Activated CD8-positive, alpha-beta memory T cell treated with anti-CD3 and anti-CD28 coated beads, Interleukin-2, amount 10 ng/mL, durations not matched to agents 7 days and 5 days (primary cell): Measurements from ENCODE around the gene FAM234A. TPM values are rescaled to one million over a fixed set of nuclear protein-coding genes. Genes with fewer than 3 reads are reported as not detected.
"Not testable (repeated sequence)": the region's sequence is repeated elsewhere in the genome, so short reads cannot be mapped to it uniquely, and the experiment has no call there.

Experiments
- ATAC-seq: fragments of 150-1000 bp; cut with Tn5 transposase; one replicate; pipeline ENCODE4 v1.10.0; 2021; ENCODE audit warnings: moderate library complexity
- CTCF ChIA-PET: fragments of 350-600 bp; sonication (Branson Sonifier 250); formaldehyde crosslinking; loops from one replicate; lab custom pipeline; 2021; ENCODE audit warnings: antibody characterized with exemption; lab: Charles Lee
- DNase-seq: peaks from one replicate; pipeline ENCODE4 v3.0.0-alpha.2; 2020
- H3K27ac Mint-ChIP-seq: one replicate; pipeline ENCODE4 v1.8.0; 2021; ENCODE audit warnings: mild to moderate bottlenecking, mixed read lengths
- H3K27me3 Mint-ChIP-seq: one replicate; pipeline ENCODE4 v1.8.0; 2021; ENCODE audit warnings: mixed read lengths
- H3K36me3 Mint-ChIP-seq: one replicate; pipeline ENCODE4 v1.8.0; 2021; ENCODE audit warnings: mild to moderate bottlenecking, mixed read lengths
- H3K4me1 Mint-ChIP-seq: one replicate; pipeline ENCODE4 v1.8.0; 2021; ENCODE audit warnings: mixed read lengths
- H3K4me3 Mint-ChIP-seq: one replicate; pipeline ENCODE4 v1.8.0; 2021; ENCODE audit warnings: mild to moderate bottlenecking, moderate library complexity, mixed read lengths
- H3K9me3 Mint-ChIP-seq: one replicate; pipeline ENCODE4 v1.8.0; 2022; ENCODE audit warnings: low read depth, mixed read lengths
- total RNA-seq, 2 experiments: library from RNA; stranded (reverse); gene quantifications; one replicate each; pipeline ENCODE4 v1.2.3, GENCODE V29; 2021

Gene FAM234A
- total RNA-seq, 2 experiments from 2014 or later: 9.1 to 10.1 TPM

DNA sequence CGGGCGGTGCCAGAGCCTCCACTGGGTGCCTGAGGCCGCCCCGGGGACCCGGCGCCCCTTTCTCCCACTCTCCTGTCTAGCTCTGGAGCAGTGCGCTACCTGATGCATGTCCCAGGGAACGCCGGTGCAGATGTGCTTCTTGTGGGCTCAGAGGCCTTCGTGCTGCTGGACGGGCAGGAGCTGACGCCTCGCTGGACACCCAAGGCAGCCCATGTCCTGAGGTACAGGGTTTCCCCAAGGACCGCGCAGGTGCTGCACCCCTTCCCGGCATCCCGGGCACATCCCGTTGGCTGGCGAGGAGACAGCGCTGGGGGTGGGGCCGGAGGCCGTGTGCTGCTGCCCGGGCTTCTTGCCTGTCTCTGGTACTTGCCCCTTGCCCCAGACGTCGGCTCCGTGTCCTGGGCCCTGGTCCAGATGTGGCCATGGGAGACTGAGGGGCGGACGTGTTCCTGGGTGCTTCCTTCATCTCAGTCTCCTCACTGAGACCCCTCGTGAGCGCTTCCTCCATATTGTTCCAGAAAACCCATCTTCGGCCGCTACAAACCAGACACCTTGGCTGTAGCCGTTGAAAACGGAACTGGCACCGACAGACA is 28.7 kb downstream of the FAM234A start:
- peaks cover 2% of the 10 kb centered on the region for H3K9me3 Mint-ChIP-seq
- no peak overlapping the region for H3K4me3 Mint-ChIP-seq
- no peak overlapping the region for H3K27ac Mint-ChIP-seq
- no peak for ATAC-seq
- CTCF ChIA-PET: no interaction called here
- peaks cover 5% of the 10 kb centered on the region for H3K4me1 Mint-ChIP-seq
- H3K27me3 Mint-ChIP-seq: no peaks in the 10 kb centered on the region
- no peak for DNase-seq
- H3K36me3 Mint-ChIP-seq: no peaks in the 10 kb centered on the region

DNA sequence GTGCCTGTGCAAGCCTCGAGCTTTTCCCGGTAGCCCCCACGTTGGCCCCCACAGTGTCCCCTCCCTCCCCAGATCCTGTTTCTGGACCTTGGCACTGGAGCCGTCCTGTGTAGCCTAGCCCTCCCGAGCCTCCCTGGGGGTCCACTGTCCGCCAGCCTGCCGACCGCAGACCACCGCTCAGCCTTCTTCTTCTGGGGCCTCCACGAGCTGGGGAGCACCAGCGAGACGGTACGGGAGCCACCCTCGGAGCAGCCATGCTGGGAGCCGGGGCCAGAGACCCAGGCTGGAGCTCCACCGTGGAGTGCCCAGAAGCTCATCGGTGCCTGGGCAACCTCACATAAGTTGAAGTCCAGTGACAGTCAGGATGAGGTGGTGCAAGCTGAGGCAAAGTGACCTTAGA is 29.3 kb downstream of the FAM234A start:
- ATAC-seq: no peak
- DNase-seq: no peak
- peaks cover 5% of the 10 kb centered on the region for H3K4me1 Mint-ChIP-seq
- H3K4me3 Mint-ChIP-seq: no peak overlapping the region
- H3K36me3 Mint-ChIP-seq: no peaks in the 10 kb centered on the region
- CTCF ChIA-PET: no interaction called here
- H3K27me3 Mint-ChIP-seq: no peaks in the 10 kb centered on the region
- H3K9me3 Mint-ChIP-seq: peaks cover 2% of the 10 kb centered on the region
- no peak overlapping the region for H3K27ac Mint-ChIP-seq

DNA sequence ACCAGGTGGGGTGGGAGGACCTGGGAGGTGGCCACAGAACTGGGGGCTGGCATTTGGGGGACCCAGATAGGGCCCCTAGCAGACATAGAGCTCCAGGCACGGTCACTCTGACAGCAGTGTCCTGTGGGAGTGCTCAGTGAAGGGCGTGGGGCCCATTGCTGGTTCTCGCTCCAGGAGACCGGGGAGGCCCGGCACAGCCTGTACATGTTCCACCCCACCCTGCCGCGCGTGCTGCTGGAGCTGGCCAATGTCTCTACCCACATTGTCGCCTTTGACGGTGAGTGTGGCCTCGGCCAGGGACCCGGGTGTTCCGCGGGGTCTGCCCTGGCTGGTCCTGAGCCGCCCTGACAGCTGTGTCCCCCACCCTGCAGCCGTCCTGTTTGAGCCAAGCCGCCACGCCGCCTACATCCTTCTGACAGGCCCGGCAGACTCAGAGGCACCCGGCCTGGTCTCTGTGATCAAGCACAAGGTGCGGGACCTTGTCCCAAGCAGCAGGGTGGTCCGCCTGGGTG is 29.9 kb downstream of the FAM234A start:
- no peaks in the 10 kb centered on the region for H3K27me3 Mint-ChIP-seq
- no peak overlapping the region for H3K27ac Mint-ChIP-seq
- H3K4me1 Mint-ChIP-seq: no peaks in the 10 kb centered on the region
- CTCF ChIA-PET: no interaction called here
- peaks cover 2% of the 10 kb centered on the region for H3K9me3 Mint-ChIP-seq
- H3K4me3 Mint-ChIP-seq: no peak overlapping the region
- H3K36me3 Mint-ChIP-seq: no peaks in the 10 kb centered on the region
- no peak for ATAC-seq
- DNase-seq: no peak

DNA sequence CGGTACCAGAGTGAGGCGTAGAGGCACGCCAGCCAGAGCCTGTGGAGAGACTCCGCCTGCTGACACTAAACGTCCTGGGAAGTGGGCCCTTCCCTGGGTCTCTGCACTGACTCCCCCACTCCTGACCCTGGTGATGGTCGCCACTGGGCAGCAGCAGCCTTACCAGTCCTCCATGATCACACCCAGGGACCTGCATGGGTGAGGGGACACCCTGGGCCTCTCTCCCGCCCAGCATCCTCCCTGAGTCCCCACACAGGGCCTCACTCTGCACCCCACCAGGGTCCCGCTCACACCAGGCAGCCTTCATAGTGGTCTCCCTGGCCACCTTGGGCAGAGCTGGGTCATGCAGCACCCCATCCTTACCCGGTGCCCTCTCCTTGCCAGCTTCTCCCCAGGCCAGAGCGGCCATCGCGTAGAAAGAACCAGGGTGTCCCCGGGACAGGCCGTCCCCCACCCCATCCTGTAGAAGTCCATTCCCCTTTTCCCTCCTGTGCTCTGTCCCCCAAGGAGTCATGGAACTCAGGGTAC is 30.4 kb downstream of the FAM234A start:
- no peak overlapping the region for H3K27ac Mint-ChIP-seq
- DNase-seq (no peak), ATAC-seq (no peak)
- no peaks in the 10 kb centered on the region for H3K27me3 Mint-ChIP-seq
- H3K9me3 Mint-ChIP-seq: peaks cover 2% of the 10 kb centered on the region
- no peak overlapping the region for H3K4me3 Mint-ChIP-seq
- no peaks in the 10 kb centered on the region for H3K36me3 Mint-ChIP-seq
- CTCF ChIA-PET: interaction anchor here (0.9 kb wide), 1 partner anchor 10 kb away, joined by 3 read pairs; no protein-coding TSS in a partner anchor
- H3K4me1 Mint-ChIP-seq: no peaks in the 10 kb centered on the region

DNA sequence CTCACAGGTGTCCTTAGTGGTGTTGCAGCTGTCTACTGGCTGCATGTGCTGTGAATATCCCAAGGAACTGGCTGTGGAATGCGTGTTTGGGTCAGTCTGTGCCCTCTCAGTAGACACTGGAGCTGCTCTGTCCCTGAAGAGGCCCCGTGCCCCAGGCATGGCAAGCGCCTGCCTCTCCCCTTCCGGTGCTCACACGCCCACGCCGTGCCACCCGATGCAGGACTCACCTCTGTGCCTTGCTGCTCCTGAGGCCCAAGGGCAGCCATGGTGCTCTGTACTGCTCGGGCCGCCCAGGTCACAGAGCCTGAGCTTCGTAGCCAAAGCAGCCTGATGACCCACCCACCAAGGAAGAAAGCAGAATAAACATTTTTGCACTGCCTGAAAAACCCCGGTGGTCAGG is 31.1 kb downstream of the FAM234A start:
- no peak for ATAC-seq
- Mint-ChIP-seq H3K36me3 (no peaks in the 10 kb centered on the region), H3K4me1 (no peaks in the 10 kb centered on the region), H3K9me3 (peaks cover 2% of the 10 kb centered on the region), H3K4me3 (no peak overlapping the region), H3K27me3 (no peaks in the 10 kb centered on the region), H3K27ac (no peak overlapping the region)
- CTCF ChIA-PET: interaction anchor here (0.9 kb wide), 1 partner anchor 10 kb away, joined by 3 read pairs; no protein-coding TSS in a partner anchor
- no peak for DNase-seq

DNA sequence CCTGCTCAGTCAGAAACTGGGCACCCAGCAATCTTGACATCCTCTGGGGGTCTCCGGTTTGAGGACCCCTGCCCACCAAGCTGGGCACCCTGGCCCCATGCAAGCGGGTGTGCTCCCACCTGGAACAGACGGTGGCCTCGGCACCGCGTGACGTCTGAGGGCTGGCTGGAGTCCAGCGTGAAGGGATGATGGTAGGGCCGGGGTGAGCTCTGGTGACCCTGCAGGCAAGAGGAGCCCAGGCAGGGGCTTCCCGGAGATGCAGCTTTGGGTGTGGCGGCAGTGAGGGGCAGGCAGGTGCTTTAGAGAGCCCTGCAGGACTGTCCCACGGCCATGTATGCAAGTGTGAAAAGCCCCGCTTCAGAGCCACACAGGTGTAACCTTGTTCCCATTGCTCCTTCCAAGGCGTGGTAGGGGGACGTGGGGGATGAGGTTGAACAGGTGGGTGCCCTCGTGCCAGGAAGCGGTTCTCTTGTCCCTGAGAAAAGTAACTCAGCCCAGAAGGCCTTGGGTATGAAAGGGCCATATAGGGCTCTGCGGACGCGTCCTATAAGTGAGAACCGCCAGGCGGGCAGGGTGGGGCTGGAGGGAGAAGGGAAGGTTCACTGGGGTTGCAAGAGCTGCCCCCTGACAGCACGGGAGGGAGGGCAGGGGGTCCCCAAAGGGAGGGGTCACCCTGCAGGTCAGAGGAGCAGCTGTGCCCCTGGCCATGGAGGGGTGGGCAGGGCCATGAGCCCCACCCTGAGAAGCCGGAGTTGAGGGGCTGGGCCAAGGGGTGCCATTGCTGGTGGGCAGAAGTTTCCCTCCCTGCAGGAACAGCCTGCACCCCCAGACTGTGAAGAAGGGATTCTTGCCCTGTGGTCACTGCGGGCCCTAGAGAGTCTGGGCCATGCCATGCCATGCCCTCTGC is 31.9 kb downstream of the FAM234A start:
- DNase-seq: no peak
- Mint-ChIP-seq H3K4me1 (no peaks in the 10 kb centered on the region), H3K9me3 (peaks cover 2% of the 10 kb centered on the region), H3K27ac (no peak overlapping the region), H3K27me3 (no peaks in the 10 kb centered on the region), H3K36me3 (no peaks in the 10 kb centered on the region), H3K4me3 (no peak overlapping the region)
- CTCF ChIA-PET: interaction anchor here (0.9 kb wide), 1 partner anchor 11 kb away, joined by 3 read pairs; no protein-coding TSS in a partner anchor
- no peak for ATAC-seq

DNA sequence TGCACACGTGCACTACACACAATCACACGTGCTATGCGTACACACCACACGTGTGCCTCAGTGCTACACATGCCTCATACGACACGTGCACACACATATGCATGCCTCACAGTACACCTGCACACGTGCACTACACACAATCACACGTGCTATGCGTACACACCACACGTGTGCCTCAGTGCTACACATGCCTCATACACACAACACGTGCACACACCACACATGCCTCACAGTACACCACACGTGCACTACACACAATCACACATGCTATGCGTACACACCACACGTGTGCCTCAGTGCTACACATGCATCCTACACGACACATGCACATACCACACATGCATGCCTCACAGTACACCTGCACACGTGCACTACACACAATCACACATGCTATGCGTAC is 32.9 kb downstream of the FAM234A start:
- not testable (repeated sequence) for H3K4me1 Mint-ChIP-seq

DNA sequence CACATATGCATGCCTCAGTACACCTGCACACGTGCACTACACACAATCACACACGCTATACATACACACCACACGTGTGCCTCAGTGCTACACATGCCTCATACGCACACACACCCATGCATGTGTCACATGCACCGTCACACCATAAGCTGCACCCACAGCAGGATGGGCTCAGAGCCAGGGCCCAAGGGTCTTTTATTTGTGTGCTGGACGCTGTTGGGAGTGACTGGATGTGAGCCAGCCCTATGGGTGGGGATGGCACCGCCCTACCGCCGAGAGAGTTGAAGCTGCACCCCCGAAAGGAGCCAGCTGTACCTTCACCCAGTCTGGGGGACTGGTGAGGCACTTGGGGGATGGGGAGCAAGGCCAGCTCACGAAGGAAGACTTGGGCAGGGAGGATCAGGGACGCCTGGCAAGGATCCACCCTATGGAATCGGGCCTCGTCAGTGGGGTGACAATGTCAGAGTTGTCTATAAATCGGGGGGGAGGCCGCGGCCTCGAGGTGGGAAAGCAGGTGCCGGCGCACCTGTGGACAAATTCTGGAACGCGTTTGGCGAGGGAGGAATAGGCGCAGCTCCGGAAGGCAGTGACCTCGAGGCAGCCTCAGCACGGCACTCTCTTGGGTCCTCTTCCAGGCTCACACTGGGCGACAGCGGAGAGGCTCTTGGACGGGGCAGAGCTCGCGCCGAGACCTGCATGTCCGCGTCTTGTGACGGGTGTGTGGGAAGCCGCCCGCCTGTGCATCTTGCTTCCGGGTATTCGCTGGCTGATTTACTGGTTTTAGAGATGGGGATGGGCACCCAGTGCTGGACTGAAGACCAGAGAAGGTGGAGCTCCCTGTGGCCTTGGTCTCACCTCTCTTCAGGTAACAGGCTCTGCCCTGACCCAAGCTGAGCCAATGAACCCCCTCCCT is 33.8 kb downstream of the FAM234A start:
- Mint-ChIP-seq H3K27me3 (no peaks in the 10 kb centered on the region), H3K4me3 (no peak overlapping the region), H3K36me3 (no peaks in the 10 kb centered on the region), H3K4me1 (no peaks in the 10 kb centered on the region), H3K27ac (no peak overlapping the region), H3K9me3 (peaks cover 2% of the 10 kb centered on the region)
- ATAC-seq (no peak), DNase-seq (no peak)
- CTCF ChIA-PET: no interaction called here

More for the DNA sequence above, 32.9 kb downstream of the FAM234A start:
- H3K27ac Mint-ChIP-seq, DNase-seq, H3K4me3 Mint-ChIP-seq, ATAC-seq, CTCF ChIA-PET, H3K36me3 Mint-ChIP-seq, H3K27me3 Mint-ChIP-seq, H3K9me3 Mint-ChIP-seq: not testable (repeated sequence)

DNA sequence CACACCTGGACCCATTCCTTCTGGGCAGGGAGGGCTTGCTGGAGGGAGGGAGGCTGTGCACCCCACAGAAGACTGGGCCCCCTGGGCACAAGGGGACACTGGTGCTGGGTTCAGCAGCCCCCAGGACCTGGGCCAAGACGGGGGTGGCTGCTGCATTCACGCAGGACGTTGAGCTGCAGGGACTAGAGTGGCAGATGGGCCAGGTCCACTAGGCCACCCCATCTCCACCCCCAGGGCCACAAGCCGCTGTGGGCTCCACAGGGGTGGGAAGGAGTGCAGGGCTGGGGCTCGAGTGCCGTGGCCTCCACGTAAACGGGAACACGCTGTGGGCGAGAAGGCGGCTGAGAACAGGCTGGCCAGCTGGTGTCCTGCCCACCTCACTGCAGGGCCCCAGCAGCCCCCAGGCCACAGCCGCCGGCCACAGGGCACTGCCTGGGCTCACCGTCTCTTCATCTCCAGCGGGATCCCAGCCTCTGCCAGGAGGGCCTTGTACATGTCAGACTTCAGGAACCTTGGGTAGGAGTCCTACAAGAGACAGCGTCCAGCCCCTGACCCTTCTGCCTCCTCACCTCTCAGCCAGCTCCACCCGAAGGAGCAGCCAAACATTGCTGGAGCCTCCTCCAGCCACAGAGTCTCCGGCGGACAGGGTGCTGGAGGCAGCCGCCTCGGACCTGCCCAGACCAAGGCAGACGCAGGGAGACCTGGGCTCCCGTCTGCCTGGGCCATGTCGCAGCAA is 34.6 kb downstream of the FAM234A start:
- Mint-ChIP-seq H3K27me3 (no peaks in the 10 kb centered on the region), H3K36me3 (no peaks in the 10 kb centered on the region), H3K9me3 (peaks cover 2% of the 10 kb centered on the region), H3K4me3 (no peak overlapping the region), H3K4me1 (no peaks in the 10 kb centered on the region), H3K27ac (no peak overlapping the region)
- CTCF ChIA-PET: no interaction called here
- ATAC-seq (no peak), DNase-seq (peak; percentile 37)

DNA sequence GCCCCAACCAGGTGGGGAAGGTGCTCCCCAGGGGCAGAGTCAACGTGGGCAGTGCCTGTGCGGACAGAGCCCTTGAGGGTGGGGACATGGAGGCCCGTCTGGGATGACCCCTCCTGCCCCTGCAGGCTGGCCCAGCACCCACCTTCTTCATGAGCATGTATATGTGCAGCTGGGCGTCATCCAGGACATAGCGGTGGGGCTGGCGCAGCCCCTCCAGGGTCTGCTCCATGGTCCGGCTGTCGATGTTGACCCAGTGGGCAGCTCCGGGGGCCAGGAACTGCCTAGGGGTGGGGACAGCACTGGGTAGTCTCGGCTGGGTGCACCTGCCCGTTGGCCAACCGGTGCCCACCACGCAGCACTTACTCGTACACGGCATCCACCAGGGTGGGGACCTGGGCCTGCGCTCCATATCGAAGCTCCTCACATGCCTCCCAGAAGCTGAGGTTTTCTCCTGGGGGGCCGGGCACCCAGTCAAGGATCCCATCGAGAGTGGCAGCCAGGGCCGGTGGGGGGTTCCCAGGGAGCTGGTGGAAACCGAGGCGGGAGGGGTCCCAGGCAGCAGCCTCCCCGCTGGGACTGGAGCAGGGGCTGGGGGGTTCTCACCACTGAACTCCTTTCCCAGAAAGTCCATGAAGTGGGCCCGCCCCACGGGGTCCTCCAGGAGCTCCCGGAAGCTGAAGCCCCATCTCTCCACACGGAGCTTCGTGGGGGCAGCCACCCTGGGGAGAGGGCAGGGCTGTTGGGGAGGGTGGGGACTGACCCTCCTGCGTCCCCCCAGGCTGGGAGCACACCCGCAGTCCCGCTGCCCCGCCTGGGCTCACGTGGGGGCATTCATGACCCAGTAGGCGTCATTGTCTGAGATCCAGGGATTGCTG is 36.0 kb downstream of the FAM234A start:
- H3K27me3 Mint-ChIP-seq: peaks cover 6% of the 10 kb centered on the region
- no peak for ATAC-seq

DNA sequence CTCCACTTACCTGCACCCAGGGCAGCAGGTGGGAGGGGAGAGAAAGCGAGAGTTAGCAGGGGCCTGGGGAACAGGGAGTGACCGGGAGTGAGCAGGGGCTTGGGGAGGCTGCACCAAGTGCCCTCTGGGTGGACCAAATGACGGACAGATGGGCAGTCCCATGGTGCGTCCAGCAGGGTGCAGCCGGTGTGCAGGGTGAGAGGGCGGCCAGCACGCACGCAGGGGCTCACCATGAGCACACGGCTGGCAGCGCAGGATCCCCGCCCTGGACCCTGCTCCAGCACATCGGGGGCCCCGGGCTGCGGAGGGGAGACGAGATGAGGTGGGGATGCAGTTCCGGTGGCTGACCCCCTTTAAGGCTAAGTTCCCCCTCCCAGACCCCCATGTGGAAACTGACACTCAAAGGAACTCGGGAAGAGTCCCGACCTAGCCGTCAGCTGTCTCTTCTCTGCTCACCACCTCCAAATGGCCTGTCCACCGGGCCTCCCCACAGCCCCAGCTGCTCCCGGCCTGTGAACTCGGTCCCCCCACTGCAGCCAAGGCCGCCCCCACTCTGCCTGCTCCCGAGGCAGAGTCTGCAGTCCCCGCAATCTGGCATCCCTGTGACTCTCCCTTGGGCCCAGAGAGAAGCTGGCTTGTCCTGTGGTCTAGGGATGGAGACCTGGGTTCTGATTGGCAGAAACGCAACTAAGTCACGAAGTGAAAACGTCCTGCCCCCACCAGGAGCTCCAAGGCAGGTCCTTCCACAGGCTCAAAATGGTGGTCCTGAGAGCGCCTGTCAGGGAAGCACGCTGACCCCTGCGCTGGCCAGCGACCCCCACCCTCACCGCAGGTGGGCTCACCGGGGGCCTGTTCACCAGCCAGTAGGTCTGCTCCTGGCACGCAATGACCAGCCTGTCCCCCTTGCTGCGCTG is 38.3 kb downstream of the FAM234A start:
- H3K4me3 Mint-ChIP-seq: no peak overlapping the region
- no peaks in the 10 kb centered on the region for H3K9me3 Mint-ChIP-seq
- H3K4me1 Mint-ChIP-seq: no peaks in the 10 kb centered on the region
- DNase-seq (no peak), ATAC-seq (no peak)
- no peak overlapping the region for H3K27ac Mint-ChIP-seq
- H3K27me3 Mint-ChIP-seq: peaks cover 19% of the 10 kb centered on the region
- CTCF ChIA-PET: no interaction called here
- H3K36me3 Mint-ChIP-seq: no peaks in the 10 kb centered on the region

More for the DNA sequence above, 36.0 kb downstream of the FAM234A start:
- Mint-ChIP-seq H3K36me3 (no peaks in the 10 kb centered on the region), H3K4me3 (no peak overlapping the region), H3K4me1 (no peaks in the 10 kb centered on the region), H3K27ac (no peak overlapping the region), H3K9me3 (peaks cover 2% of the 10 kb centered on the region)
- CTCF ChIA-PET: no interaction called here
- peak; percentile 38 for DNase-seq
